ENCODE measurements around the gene TANGO6.

Gene TANGO6

DNA sequence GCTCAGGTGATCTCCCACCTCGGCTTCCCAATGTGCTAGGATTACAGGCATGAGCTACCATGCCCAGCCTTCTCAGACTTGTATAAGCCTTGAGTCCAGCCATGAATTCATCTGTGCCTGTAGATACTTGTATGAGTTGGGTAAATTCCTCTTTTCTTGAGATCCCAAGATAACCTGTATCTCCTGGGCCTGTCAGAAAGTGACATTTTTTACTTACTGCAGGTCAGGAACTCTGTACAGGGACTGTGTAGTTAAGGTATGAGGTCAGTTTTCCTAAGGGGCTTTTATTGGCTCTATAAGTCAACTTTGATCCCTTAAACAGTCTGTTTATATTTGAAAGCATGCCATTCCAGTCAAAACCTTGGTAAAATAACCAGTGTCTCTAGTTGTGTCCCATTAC, 155.8 kb downstream of the TANGO6 start:
- no peak for DNase-seq (ENCODE audit: low read depth in 2 of 3, low spot score in 2 of 3)

- DNase-seq (ENCODE audit: low read depth in 2 of 3, low spot score in 2 of 3): no peak
Measured at GRCh38 chr16:69003500-69003899, 160.2 kb downstream of the TANGO6 start.

DNA sequence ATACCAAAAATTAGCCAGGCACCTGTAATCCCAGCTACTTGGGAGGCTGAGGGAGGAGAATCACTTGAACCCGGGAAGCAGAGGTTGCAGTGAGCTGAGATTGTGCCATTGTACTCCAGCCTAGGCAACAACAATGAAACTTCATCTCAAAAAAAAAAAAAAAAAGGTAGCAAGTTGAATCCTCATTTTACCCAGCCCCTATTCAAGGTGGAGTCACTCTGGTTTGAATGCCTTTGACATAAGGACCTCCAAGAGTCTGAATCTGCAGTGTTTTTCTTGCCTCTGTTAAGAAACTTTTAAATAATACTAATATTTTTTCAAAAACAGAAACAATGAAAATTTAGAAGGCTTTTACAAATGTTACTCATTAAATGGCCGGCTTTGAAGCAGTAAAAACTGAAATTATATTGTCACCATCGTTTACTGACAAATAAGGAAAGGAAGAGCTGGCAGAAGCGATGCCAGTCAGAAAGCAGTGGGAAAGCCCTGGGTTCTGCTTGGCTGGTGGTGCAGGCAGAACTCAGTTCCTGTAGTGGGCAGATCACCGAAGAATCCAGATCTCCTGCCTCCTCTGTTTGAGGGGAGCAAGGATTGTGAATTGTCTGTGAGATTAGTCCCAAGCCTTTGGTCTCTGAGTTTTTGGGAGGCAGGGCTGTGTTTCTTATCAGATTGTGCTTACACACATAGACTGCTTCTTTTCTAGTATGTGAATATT, 162.5 kb downstream of the TANGO6 start:
- no peak for DNase-seq (ENCODE audit: low read depth in 2 of 3, low spot score in 2 of 3)

- DNase-seq (ENCODE audit: low read depth in 2 of 3, low spot score in 2 of 3): no peak
Measured at GRCh38 chr16:69012906-69013305, 169.6 kb downstream of the TANGO6 start.

GRCh38 chr16:69013991-69014390, 170.7 kb downstream of the TANGO6 start:
- DNase-seq (ENCODE audit: low read depth in 2 of 3, low spot score in 2 of 3): no peak

DNA sequence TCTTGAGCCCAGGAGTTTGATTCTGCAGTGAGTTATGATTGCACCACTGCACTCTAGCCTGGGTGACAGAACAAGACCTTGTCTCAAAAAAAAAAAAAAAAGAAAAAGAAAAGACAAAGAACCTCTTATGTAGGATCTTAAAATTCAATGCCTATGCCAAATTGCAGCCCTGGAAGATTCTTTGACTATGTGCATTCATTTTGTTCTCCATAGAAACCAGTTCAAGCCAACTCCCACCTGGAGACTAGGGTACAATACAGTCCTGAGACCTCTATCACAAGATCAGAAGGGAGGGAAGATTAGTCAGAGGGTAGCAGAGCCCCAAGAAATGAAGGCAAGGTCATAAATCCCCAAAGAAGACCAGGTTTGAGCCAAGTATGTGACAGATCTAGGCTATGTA, 171.5 kb downstream of the TANGO6 start:
- no peak for DNase-seq (ENCODE audit: low read depth in 2 of 3, low spot score in 2 of 3)

GRCh38 chr16:69017036-69017783, 173.9 kb downstream of the TANGO6 start:
- no peak for DNase-seq (ENCODE audit: low read depth in 2 of 3, low spot score in 2 of 3)

DNA sequence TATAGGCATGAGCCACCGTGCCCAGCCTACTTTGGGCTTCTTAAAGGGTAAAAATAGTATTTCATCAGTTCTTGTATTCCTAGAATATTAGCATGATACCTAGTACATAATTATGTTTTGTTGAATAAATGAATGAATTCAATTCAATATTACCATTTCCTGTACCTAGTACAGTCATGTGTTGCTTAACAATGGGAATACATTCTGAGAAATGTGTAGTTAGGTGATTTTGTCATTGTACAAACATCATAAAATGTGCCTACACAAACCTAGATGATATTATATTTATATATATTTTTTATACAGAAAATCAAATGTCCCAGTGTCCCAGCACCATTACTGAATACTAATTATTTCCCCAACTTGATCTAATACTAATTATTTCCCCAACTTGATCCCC, 176.5 kb downstream of the TANGO6 start:
- no peak for DNase-seq (ENCODE audit: low read depth in 2 of 3, low spot score in 2 of 3)

DNA sequence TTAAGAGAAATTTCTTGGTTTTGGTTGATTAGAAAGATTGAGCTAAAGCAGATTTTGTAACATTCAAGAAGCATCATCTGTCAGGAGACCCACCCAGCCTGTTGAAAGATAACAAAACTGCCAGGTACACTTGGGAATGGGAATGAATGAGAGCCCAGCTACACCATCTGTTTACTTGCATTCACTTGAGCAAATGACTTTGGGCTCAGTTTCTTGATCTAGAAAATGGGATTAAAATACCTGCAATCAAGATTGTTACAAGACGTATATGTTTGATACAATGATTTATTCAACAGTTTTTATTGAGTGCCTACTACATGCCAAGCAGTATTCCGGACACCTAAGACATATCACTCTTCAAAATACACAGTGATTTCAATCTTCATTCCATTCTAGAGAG, 185.8 kb downstream of the TANGO6 start:
- DNase-seq (ENCODE audit: low read depth in 2 of 3, low spot score in 2 of 3): no peak

GRCh38 chr16:69031877-69032301, 188.6 kb downstream of the TANGO6 start:
- DNase-seq (ENCODE audit: low read depth in 2 of 3, low spot score in 2 of 3): no peak

- no peak for DNase-seq (ENCODE audit: low read depth in 2 of 3, low spot score in 2 of 3)
Measured at GRCh38 chr16:69033151-69033949, 190.0 kb downstream of the TANGO6 start.

GRCh38 chr16:69035375-69035774, 192.0 kb downstream of the TANGO6 start:
- DNase-seq (ENCODE audit: low read depth in 2 of 3, low spot score in 2 of 3): no peak

GRCh38 chr16:69036399-69037091, 193.2 kb downstream of the TANGO6 start:
- no peak for DNase-seq (ENCODE audit: low read depth in 2 of 3, low spot score in 2 of 3)

GRCh38 chr16:69037373-69038160, 194.2 kb downstream of the TANGO6 start:
- no peak for DNase-seq (ENCODE audit: low read depth in 2 of 3, low spot score in 2 of 3)

GRCh38 chr16:69039333-69039941, 196.1 kb downstream of the TANGO6 start:
- no peak for DNase-seq (ENCODE audit: low read depth in 2 of 3, low spot score in 2 of 3)

- no peak for DNase-seq (ENCODE audit: low read depth in 2 of 3, low spot score in 2 of 3)
Measured at GRCh38 chr16:69040144-69040909, 197.0 kb downstream of the TANGO6 start.

DNA sequence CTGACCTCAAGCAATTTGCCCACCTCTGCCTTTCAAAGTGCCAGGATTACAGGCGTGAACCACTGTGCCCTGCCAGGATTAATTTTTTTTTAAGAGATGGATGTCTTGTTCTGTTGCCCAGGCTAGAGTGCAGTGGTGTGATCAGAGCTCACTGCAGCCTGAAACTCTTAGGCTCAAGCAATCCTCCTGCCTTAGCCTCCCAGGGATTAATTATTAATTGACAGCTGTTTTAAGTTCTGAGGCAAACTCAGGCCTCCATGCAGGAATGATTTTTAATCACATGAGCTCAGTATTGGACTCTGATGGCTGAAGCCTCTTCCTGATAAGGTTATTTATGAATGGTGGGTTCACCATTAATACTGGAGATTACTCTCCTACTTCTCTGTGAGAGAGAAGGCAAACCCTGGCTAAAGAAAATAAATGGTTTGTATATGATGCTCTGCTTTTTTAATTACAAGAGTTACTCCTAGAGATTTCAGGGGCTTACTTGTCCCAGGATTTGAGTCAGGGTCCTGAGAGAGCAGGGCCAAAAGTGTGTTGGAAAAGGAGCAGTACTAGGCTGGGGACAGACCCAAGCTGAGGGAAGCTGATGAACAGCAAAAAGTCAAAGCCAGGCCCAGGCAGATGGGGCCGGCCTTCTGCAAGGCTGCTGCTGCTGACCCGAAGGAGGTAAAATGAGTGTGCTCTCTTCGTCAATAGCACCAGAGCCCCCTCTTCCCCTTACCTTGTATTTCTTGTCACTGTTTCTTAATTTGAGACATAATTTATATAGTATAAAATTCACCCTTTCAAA, 205.2 kb downstream of the TANGO6 start:
- no peak for DNase-seq (ENCODE audit: low read depth in 2 of 3, low spot score in 2 of 3)

DNA sequence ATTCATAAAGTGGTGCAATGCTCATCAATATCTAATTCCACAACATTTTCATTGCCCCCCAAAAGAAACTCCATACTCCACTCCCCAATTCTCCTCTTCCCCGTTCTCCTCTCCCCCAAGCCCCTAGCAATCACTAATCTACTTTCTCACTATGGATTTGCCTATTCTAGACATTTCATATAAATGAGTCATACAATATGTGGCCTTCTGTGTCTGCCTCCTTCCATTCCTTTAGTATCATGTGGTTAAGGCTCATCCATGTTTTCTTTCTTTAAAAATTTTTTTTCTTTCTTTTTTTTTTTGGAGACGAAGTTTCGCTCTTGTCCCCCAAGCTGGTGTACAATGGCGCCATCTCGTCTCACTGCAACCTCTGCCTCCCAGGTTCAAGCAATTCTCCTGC, 205.8 kb downstream of the TANGO6 start:
- DNase-seq (ENCODE audit: low read depth in 2 of 3, low spot score in 2 of 3): no peak
